ENCODE results near the gene SGPL1. TPM values are rescaled to one million over a fixed set of nuclear protein-coding genes. Genes with fewer than 3 reads are reported as not detected.

Gene SGPL1
- total RNA-seq, 1 donor from 2014 or later, result 111 TPM

DNA sequence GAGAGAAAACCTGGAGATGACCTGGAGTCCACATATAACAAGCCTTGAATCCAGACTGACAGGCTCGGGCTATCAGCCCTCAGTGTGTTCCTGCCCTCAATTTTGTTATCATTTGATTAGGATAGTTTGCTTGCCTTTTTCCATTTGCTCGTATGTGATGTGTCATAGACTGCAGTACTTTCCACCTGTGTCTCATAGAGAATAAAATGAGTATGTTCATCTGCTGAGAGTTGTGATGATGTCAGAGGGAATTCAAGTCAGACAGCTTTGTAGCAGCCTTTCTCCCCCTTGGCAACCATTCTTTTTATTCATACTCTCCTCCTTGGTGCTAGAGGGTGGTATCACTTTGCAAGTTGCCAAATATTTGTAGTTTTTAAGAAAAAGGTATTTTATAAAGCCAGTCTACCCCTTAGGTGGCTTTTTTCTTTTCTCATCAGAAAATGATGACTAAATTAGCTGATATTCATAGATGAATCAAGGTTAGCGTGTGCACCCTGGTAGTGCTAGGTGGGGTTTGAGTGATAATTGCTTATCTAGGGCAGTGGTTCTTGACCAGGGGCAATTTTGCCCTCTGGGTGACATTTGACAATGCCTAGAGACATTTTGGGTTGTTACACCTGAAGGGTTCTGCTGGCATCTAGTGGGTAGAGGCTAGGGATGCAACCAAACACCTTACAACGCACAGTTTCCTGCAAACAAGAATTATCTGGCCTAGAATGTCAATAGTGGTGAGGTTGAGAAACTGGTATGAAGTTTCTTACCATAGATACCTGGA is 5.4 kb downstream of the SGPL1 start:
- Mint-ChIP-seq H3K4me3 (ENCODE audit: unreplicated experiment) (peak overlapping the region; percentile 60), H3K9me3 (ENCODE audit: unreplicated experiment) (peaks cover 1% of the 10 kb centered on the region), H3K27ac (ENCODE audit: unreplicated experiment) (peak overlapping the region; percentile 25), H3K4me1 (ENCODE audit: low read depth, unreplicated experiment) (peaks cover 32% of the 10 kb centered on the region), H3K27me3 (ENCODE audit: unreplicated experiment) (peaks cover under 1% of the 10 kb centered on the region), H3K36me3 (ENCODE audit: unreplicated experiment) (no peaks in the 10 kb centered on the region)
- TF ChIP-seq, protein P1, sequence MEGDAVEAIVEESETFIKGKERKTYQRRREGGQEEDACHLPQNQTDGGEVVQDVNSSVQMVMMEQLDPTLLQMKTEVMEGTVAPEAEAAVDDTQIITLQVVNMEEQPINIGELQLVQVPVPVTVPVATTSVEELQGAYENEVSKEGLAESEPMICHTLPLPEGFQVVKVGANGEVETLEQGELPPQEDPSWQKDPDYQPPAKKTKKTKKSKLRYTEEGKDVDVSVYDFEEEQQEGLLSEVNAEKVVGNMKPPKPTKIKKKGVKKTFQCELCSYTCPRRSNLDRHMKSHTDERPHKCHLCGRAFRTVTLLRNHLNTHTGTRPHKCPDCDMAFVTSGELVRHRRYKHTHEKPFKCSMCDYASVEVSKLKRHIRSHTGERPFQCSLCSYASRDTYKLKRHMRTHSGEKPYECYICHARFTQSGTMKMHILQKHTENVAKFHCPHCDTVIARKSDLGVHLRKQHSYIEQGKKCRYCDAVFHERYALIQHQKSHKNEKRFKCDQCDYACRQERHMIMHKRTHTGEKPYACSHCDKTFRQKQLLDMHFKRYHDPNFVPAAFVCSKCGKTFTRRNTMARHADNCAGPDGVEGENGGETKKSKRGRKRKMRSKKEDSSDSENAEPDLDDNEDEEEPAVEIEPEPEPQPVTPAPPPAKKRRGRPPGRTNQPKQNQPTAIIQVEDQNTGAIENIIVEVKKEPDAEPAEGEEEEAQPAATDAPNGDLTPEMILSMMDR (IDR thresholded peaks at IDR 0.05; ENCODE audit: partially characterized antibody, unreplicated experiment), result no peak
- DNase-seq, result no peak

DNA sequence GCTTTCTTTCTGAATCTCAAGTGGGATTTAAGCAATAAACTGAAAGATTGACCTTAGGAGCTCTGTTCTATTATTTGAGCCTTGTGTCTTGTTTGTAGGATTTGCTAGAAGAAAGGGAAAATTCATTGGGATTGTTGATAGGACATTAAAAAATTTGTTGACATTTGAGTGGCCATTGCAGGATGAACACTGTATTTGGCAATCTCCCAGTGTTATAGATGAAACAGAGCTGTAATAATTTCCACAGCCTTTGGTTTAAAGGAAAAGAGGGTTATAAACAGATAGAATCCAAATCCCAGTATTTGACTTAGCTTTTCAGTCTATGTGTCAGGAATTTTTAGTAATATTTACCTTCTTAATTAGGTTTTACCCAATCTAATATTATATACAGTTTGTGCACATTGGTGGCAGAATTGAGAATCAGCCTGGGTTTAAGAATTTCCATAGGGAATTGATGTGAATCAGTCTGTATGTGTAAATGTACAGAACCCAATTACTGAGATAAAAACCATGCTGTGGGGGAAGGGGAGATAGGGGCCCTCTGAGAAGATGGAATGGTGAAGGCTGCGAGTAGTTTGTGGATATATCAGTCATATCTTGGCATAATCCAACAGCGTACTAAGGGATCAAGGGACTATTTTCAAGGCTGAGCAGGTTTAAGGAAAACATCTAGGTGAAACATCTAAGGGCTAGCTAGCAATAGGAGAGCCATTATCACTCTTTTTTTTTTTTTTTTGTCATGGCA is 6.5 kb downstream of the SGPL1 start:
- Mint-ChIP-seq H3K4me3 (ENCODE audit: unreplicated experiment) (peak overlapping the region; percentile 60), H3K9me3 (ENCODE audit: unreplicated experiment) (peaks cover 1% of the 10 kb centered on the region), H3K4me1 (ENCODE audit: low read depth, unreplicated experiment) (peaks cover 32% of the 10 kb centered on the region), H3K27me3 (ENCODE audit: unreplicated experiment) (peaks cover 2% of the 10 kb centered on the region), H3K36me3 (ENCODE audit: unreplicated experiment) (no peaks in the 10 kb centered on the region), H3K27ac (ENCODE audit: unreplicated experiment) (peak overlapping the region; percentile 20)
- DNase-seq, result no peak
- TF ChIP-seq, protein P1 (IDR thresholded peaks at IDR 0.05; ENCODE audit: partially characterized antibody, unreplicated experiment), result no peak

DNA sequence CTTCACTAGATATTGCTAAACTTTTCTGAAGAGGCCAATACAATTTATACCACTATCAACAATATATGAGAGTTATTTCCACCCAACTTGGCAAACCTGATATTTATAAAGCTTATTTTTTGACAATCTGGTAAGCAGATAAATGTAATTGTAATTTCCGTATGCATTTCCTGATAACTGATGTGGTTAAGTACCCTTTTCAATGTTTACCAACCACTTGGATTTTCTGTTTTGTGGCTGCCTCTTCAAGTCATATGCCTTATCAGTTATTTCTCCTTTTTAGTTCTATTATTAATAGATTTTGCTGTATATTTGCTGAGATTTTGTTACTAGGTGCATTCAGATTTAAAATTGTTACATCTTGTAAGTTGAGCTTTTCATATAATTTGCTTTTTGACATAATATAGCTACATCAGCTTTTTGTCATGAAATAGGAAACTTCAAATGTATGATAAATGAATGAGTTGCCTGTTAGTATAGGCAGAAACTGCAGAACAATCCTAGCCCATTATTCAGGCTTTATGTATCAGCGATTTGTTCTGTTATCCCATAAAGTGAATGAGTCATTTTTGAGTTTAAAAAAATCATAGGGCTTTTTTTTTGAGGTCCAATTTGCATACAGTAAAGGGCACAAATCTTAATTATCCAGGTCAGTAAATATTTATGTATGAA is 11.5 kb downstream of the SGPL1 start:
- no peaks in the 10 kb centered on the region for H3K36me3 Mint-ChIP-seq (ENCODE audit: unreplicated experiment)
- H3K4me1 Mint-ChIP-seq (ENCODE audit: low read depth, unreplicated experiment), result peaks cover 29% of the 10 kb centered on the region
- H3K27me3 Mint-ChIP-seq (ENCODE audit: unreplicated experiment), result peaks cover 3% of the 10 kb centered on the region
- TF ChIP-seq, protein P1 (IDR thresholded peaks at IDR 0.05; ENCODE audit: partially characterized antibody, unreplicated experiment), result no peak
- H3K9me3 Mint-ChIP-seq (ENCODE audit: unreplicated experiment), result no peaks in the 10 kb centered on the region
- no peak for DNase-seq
- H3K4me3 Mint-ChIP-seq (ENCODE audit: unreplicated experiment), result no peak overlapping the region
- H3K27ac Mint-ChIP-seq (ENCODE audit: unreplicated experiment), result no peak overlapping the region

DNA sequence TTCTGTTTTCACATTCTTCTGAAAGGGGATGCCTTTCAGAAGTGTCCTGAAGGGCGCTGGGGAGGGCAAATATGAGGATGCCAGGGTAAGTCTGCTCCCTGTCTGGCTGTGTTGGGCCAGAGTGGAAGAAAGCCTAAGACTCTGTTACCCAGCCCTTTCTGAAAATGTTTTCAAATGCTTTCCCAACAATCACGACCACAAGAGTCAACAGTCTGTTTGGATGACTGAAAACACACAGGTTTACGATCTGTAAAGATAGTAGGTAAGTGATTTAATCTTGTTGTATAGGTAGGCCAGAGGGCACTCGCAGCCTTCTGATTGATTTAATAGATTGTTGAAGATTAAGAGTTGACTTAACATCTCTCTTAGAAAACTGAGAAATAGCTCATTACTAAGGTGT is 13.2 kb downstream of the SGPL1 start:
- DNase-seq, result no peak
- peak overlapping the region; percentile 25 for H3K4me3 Mint-ChIP-seq (ENCODE audit: unreplicated experiment)
- TF ChIP-seq, protein P1 (IDR thresholded peaks at IDR 0.05; ENCODE audit: partially characterized antibody, unreplicated experiment), result no peak
- peaks cover 25% of the 10 kb centered on the region for H3K4me1 Mint-ChIP-seq (ENCODE audit: low read depth, unreplicated experiment)
- H3K9me3 Mint-ChIP-seq (ENCODE audit: unreplicated experiment), result no peaks in the 10 kb centered on the region
- H3K27me3 Mint-ChIP-seq (ENCODE audit: unreplicated experiment), result peaks cover 3% of the 10 kb centered on the region
- H3K36me3 Mint-ChIP-seq (ENCODE audit: unreplicated experiment), result no peaks in the 10 kb centered on the region
- no peak overlapping the region for H3K27ac Mint-ChIP-seq (ENCODE audit: unreplicated experiment)

Measured in glutamatergic neuron (in vitro differentiated cells).